ENCODE measurements around the gene TECTB. TPM values are rescaled to one million over a fixed set of nuclear protein-coding genes. Genes with fewer than 3 reads are reported as not detected.
"Not testable (repeated sequence)": the region's sequence is repeated elsewhere in the genome, so short reads cannot be mapped to it uniquely, and the experiment has no call there.

The TECTB gene
- total RNA-seq, 1 donor from 2014 or later = not detected

DNA sequence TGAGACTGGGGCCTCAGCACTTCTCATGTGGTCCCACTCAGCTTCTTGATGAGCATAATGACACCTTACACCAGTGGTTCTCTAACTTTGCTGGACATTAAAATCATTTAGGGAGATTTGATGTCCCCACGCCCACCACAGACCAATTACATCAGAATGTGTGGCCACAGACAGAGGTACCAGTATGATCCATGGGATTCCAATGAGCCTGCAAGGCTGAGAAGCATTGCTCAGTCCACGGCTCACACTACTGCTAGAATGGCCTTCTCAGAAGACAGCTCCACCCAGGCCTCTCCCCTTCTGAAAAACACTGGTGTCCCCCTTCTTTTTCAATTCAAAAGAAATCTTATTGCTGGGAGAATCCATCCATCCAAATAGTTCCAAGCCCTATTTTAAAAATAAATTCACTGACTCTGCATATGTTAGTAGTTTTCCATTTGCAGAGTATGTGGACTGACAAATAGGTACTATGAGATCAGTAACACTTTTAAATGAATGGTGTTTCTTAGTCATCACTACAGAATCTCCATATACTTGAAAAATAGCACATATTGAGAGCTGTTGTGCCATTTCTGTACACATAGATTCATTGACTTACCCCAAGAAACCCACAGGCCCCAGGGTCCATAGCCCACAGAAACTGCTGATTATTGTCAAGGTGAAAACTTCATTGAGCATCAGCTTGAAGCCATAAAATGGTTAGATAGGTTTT, 34.5 kb upstream of the TECTB start:
- Histone ChIP-seq H3K27me3 (no peaks in the 10 kb centered on the region), H3K27ac (no peak overlapping the region), H3K4me1 (no peaks in the 10 kb centered on the region), H3K4me3 (no peak overlapping the region), H3K36me3 (no peaks in the 10 kb centered on the region), H3K9me3 (peaks cover 6 to 9% of the 10 kb centered on the region in 2 donors)
- intact Hi-C loops (cut with DNase I) = no loop called here
- TF ChIP-seq CTCF (IDR thresholded peaks at IDR 0.05) = no peak
- DNase-seq (ENCODE audit: low spot score in 2 of 2) = no peak

GRCh38 chr10:112249722-112250121, 33.5 kb upstream of the TECTB start:
- Histone ChIP-seq H3K4me3 (no peak overlapping the region), H3K36me3 (no peaks in the 10 kb centered on the region), H3K27ac (no peak overlapping the region), H3K4me1 (no peaks in the 10 kb centered on the region), H3K9me3 (peaks cover 6 to 9% of the 10 kb centered on the region in 2 donors), H3K27me3 (no peaks in the 10 kb centered on the region)
- intact Hi-C loops (cut with DNase I) = no loop called here
- no peak for DNase-seq (ENCODE audit: low spot score in 2 of 2)
- no peak for TF ChIP-seq CTCF (IDR thresholded peaks at IDR 0.05)

GRCh38 chr10:112250555-112250954, 32.6 kb upstream of the TECTB start:
- intact Hi-C loops (cut with DNase I) = no loop called here

GRCh38 chr10:112251238-112251637, 32.0 kb upstream of the TECTB start:
- intact Hi-C loops (cut with DNase I); DNase-seq (ENCODE audit: low spot score in 2 of 2); H3K4me1 ChIP-seq; H3K27ac ChIP-seq; H3K9me3 ChIP-seq; H3K36me3 ChIP-seq; H3K4me3 ChIP-seq; H3K27me3 ChIP-seq: not testable (repeated sequence)

More at GRCh38 chr10:112250555-112250954, 32.6 kb upstream of the TECTB start:
- Histone ChIP-seq H3K36me3 (no peaks in the 10 kb centered on the region), H3K9me3 (peaks cover 6 to 9% of the 10 kb centered on the region in 2 donors), H3K27ac (no peak overlapping the region), H3K4me3 (no peak overlapping the region), H3K27me3 (no peaks in the 10 kb centered on the region), H3K4me1 (no peaks in the 10 kb centered on the region)
- TF ChIP-seq CTCF (IDR thresholded peaks at IDR 0.05) = no peak
- DNase-seq (ENCODE audit: low spot score in 2 of 2) = no peak

- no peaks in the 10 kb centered on the region for H3K9me3 ChIP-seq
- H3K27me3 ChIP-seq = no peaks in the 10 kb centered on the region
- intact Hi-C loops (cut with DNase I) = no loop called here
- H3K27ac ChIP-seq = no peak overlapping the region
- no peak for DNase-seq (ENCODE audit: low spot score in 2 of 2)
- no peak for TF ChIP-seq CTCF (IDR thresholded peaks at IDR 0.05)
- H3K4me3 ChIP-seq = no peak overlapping the region
- H3K4me1 ChIP-seq = peaks cover 0 to 13% of the 10 kb centered on the region in 2 donors
- no peaks in the 10 kb centered on the region for H3K36me3 ChIP-seq
Observed at GRCh38 chr10:112258407-112258806, 24.8 kb upstream of the TECTB start.

DNA sequence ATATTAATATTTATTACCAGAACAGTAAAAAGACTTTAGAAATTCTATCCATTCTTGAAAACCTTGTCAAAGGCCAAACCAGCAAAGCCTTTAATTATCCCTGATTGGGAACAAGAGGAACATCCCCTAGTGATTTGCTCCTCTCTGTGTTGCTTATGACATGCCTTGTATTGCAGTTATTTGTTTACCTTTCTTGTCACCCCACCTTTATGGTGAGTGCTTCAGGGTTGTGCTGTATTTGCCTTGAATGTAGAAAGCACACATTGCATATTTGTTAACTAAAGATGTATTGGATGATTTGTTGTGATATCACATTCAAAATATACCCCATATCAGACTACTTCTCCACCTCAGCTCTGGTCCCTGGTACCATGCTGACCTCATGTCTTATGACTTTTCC, 23.5 kb upstream of the TECTB start:
- peaks cover 0 to 13% of the 10 kb centered on the region in 2 donors for H3K4me1 ChIP-seq
- H3K27ac ChIP-seq = no peak overlapping the region
- H3K4me3 ChIP-seq = no peak overlapping the region
- no peaks in the 10 kb centered on the region for H3K36me3 ChIP-seq
- no peak for TF ChIP-seq CTCF (IDR thresholded peaks at IDR 0.05)
- no peak for DNase-seq (ENCODE audit: low spot score in 2 of 2)
- no peaks in the 10 kb centered on the region for H3K9me3 ChIP-seq
- intact Hi-C loops (cut with DNase I) = no loop called here
- no peaks in the 10 kb centered on the region for H3K27me3 ChIP-seq

All from ascending aorta (tissue), 2 donors.